GM19351 (cell line): ENCODE results near the gene HEXD.
"Not testable (repeated sequence)": the region's sequence is repeated elsewhere in the genome, so short reads cannot be mapped to it uniquely, and the experiment has no call there.

Experiments
- ATAC-seq: cut with Tn5 transposase; IDR thresholded peaks from one replicate; pipeline ENCODE4 v1.9.1; 2021; ENCODE audit warnings: mild to moderate bottlenecking, moderate library complexity; ENCODE audit not compliant: unreplicated experiment

The HEXD gene

DNA sequence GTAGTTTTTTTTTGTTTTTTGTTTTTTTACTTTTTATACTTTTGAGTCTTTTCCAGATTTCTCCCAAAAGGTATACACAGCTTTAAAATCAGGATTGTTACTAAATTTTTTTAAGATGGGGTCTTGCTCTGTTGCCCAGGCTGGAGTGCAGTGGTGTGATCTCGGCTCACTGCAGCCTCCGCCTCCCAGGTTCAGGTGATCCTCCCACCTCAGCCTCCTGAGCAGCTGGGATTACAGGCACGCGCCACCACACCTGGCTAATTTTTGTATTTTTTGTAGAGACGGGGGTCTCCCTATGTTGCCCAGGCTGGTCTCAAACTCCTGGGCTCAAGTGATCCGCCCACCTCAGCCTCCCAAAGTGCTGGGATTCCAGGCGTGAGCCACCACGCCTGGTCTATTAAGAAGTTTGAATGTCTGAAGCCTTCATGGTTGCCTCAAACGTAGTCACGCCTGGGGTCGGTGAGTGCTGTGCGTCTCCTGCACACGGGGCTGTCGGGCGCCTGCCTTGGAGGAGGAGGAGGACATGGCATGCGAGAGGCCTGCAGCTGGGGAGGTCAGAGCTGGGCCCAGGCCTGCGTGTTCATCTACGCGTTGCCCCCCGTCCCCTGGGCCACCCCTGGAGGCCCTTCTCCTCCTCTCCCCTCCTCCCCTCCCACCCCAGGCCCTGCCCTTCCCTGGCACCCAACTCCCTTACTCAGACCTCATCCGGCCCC lies 35.8 kb upstream of the HEXD start:
- ATAC-seq, result not testable (repeated sequence)

DNA sequence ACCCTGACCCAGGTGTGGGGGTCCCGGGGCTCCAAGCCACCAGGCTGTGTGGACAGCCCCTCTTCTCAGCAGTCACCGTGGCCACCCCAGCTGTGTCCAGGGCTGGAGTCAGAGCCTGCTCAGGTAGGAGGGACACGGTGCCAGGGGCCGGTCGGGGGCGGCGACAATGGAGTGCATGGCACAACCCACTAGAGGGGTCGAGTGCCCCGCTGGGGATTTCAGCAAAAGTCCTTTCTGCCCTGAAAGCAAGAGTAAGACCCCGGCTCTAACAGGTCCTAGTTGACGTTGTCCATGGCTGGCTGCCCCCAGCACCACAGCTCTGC lies 35.3 kb upstream of the HEXD start:
- ATAC-seq, result no peak

DNA sequence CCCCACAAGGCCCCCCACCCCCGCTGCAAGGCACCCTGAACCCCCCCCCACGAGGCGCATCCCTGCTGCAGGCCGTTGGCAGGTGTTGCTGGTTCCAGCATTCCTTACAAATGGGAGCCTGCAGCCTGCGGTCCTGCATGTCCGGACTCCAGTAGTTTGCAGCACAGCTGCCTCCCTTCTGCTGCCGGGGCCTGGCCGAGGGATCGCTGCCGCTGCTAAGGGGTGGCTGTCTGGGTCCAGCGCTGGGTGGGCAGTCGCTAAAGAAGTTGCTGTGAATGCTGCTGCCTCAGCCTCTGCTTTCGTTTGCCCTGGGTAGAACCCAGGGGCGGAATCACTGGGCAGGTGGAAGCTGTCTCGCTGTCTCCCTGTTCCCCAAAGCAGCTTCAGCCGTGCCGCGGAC lies 34.7 kb upstream of the HEXD start:
- no peak for ATAC-seq

GRCh38 chr17:82384051-82384729 lies 34.0 kb upstream of the HEXD start:
- no peak for ATAC-seq

DNA sequence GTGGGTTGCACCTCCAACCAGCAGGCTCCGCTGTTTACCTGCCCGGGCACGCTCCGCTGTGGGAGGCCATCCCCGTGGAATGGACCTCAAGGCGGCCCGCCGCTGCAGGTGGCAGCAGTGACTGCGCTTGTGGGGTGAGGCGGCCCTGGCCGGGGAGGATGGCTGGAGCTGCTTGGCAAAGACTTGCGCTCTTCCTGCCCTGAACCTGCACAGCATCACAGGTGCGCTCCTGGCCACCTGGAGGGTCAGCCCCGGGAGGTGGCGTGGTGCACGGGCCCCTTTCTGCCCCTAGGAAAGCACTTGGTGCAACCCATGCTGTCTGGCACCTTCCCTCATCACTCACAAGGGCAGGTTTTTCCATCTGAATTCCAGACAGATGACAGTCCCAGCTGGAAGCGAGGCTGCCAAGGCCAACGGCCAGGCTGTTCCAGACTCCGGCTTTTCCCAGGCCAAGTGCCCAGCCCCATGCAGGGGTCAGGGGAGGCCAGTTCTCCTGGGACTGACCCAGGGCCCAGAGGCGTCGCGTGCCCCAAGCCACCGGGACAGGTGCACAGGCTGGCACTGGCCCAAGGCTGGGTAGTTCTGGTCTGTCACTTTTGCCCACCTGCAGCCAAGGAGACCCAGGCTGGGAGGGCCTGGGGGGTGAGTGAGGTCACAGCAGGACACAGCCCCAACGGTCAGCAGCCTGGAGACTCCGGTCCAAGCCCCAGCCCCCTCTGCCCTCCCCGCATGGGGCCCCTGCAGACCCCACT lies 33.2 kb upstream of the HEXD start:
- no peak for ATAC-seq

DNA sequence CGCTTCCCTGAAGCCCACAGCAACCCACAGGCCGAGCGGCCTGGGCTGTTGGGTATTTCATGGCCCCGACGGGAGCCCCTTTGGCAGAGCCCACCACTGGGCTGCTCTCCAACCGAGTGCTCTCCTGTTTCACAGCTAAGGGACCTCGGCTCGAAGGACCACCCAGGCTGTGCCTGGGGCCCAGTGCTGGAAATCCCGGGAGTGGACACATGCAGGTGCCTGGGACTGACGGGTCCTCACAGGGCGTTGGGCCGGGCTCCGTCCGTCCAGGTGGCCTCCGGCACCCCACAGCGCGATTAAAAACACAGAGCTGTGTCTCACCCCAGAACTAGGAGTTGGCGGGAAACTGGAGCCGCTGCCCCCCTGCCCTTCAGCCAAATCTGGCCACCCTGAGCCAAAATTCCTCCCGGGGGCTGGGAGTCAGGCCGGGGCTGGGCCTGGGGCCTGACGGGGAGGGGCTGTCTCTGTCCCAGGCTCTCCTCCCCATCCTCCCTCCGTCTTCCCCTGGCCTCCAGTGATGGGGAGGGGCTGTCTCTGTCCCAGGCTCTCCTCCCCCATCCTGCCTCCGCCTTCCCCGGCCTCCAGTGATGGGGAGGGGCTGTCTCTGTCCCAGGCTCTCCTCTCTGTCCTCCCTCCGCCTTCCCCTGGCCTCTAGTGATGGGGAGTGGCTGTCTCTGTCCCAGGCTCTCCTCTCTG lies 32.4 kb upstream of the HEXD start:
- no peak for ATAC-seq

DNA sequence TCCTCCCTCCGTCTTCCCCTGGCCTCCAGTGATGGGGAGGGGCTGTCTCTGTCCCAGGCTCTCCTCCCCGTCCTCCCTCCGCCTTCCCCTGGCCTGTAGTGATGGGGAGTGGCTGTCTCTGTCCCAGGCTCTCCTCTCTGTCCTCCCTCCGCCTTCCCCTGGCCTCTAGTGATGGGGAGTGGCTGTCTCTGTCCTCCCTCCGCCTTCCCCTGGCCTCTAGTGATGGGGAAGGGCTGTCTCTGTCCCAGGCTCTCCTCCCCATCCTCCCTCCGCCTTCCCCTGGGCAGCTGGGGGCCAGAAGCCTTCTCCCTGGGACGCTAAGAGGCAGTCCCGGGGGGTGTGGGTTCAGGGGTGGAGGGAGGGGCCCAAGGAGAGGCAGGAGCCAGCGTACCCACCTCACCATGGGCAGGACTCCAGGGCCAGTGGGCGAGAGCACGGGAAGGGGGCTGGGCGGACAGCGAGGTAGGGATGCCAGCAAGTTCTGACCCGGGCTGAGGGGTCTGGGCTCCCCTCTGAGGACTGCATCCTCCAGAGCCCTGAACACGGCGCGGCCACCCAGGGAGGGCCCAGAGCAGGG lies 31.8 kb upstream of the HEXD start:
- ATAC-seq, result no peak

DNA sequence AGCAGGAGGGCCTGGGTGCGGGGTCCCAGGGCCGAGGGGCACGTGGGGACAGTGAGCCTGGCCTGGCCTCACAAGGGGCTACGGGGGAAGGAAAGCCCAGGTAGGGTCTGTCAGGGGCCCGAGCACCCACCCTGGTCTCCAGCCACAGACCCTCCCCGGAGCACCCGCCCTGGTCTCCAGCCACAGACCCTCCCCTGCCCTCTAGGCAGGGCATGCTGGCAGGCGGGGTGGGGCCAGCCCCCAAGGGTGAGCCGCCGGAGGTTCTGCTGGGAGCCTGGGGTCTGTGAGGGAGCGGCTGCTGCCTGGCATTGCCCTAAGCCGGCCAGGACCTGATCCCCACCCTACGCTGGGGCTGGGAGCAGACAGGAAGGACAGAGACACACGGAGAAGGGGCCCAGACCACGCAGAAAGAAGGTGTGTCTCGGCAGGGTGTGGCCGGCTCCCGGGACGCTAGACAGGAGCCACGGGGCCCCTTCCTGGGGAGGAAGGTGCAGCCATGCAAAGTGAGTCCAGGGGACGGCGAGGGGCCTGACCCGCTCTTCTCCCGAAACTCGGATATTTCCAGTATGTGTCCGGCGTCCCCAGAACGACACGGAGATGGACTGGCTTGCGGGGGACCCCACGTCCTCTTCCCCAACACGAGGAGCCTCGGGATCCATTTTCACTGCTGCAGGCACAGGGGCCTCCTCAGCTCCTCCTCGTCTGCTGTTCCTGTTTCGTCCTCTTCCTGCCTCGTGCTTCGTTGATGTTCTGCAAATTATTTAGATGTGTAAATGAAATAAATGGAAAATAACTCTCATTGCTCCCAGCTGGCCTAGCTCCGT lies 31.1 kb upstream of the HEXD start:
- no peak for ATAC-seq

DNA sequence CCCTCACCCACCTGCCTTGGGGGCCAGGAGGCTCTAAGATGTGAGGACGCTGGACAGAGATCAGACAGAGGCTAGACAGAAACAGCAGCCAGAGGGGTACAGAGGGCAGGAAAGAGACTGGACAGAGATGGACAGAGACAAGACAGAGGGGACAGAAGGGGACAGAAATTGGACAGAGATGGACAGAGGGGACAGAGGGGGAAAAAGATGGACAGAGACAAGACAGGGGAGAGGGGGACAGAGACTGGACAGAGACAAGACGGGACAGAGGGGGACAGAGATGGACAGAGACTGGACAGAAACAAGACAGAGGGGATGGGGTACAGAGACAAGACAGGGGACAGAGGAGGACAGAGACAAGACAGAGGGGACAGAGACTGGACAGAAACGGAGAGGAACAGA lies 30.4 kb upstream of the HEXD start:
- no peak for ATAC-seq

- ATAC-seq, result no peak
Measured at GRCh38 chr17:82388223-82388921, 29.8 kb upstream of the HEXD start.

DNA sequence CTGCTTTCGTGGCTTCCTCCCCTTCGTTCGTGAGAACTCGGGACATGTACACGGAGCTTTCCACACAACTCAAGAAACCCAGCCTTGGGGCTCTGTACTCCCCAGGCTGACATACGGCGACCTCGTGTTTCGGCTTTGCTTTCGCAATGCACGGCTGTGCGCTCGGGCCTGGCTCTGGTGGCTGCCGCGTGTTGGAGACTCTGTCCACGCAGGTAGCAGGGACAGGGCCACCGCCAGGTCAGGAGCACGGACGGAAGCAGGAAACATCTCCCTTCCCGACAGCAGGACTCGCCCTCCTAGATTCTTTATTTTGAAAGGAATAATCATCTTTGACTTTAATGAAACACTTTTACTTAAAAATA lies 29.2 kb upstream of the HEXD start:
- ATAC-seq, result no peak

DNA sequence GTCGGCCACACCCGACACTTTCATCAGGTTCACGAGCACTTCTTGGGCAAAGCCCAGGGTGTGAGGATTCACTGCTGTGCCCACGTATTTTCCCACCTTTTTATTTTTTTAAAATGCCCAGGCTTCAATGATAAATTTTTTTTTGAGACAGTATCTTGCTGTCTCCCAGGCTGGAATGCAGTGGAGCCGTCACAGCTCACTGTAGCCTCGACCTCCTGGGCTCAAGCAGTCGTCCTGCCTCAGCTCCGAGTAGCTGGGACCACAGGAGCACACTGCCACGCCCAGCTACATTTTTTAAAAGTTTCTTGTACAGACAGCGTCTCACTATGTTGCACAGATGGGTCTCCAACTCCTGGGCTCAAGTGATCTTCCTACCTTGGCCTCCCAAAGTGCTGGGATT lies 28.8 kb upstream of the HEXD start:
- ATAC-seq, result no peak

- no peak for ATAC-seq
Measured at GRCh38 chr17:82390015-82390859, 27.9 kb upstream of the HEXD start.

- no peak for ATAC-seq
Measured at GRCh38 chr17:82390860-82391435, 27.2 kb upstream of the HEXD start.

DNA sequence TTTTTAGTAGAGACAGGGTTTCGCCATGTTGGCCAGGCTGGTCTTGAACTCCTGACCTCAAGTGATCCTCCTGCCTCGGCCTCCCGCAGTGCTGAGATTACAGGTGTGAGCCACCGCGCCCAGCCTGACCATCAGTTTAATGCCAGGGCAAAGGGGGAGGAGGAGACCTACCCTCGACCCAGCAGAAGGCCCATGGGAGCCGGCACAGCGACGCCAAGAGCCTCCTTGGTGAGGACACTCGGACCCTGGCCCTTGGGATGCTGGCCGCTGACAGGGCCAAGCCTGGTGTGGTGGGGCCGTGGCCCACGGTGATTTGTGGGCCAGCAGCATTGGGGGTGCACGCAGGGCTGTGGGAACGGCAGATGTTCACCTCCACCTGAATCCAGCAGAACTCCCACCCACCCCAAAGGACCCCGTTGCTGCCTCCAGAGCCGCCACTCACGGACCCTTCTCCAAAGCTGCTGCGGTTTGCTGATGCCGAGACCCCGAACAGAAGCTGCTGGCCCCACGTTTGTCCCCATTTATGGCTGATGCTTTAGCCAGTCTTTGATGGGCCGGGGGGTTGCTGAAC lies 26.6 kb upstream of the HEXD start:
- no peak for ATAC-seq

GRCh38 chr17:82392209-82392920 lies 25.8 kb upstream of the HEXD start:
- ATAC-seq, result no peak

- ATAC-seq, result no peak
Measured at GRCh38 chr17:82392941-82393340, 25.2 kb upstream of the HEXD start.

DNA sequence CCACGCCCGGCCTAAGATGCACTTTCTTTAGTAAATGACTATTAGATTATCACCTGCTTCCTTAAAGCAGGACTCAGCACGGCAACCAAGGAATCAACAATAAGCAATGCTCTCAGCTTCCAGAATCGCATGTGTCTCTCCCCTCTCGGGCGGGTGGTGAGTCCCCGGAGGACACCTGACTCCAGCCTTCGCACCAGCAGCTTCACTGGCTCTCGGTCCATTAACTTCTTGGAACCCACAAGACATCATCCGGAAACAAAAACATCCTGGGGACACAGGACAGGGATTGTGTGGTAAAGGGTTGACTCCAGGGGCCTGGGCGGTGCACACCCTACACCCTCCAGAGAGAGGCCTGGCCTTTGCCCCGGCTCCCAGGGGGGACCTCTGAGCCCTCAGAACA lies 23.9 kb upstream of the HEXD start:
- no peak for ATAC-seq
